HepG2 (cell line): ENCODE data around the gene PJA2. TPM values are rescaled to one million over a fixed set of nuclear protein-coding genes. Genes with fewer than 3 reads are reported as not detected.

Experiments
- ATAC-seq: fragments of 200-7000 bp; cut with Tn5 transposase; 3 replicates; pipeline ENCODE4 v1.9.1; 2020; ENCODE audit warnings: mild to moderate bottlenecking, moderate library complexity
- BruUV-seq: library from RNA; stranded (reverse); fragments of 400-500 nt; replicated peaks from 2 replicates; lab custom pipeline; 2021; lab: Mats Ljungman, UMichigan
- CTCF ChIA-PET: fragments of 300-600 bp; formaldehyde crosslinking; extraction: SDS; loops from one replicate; lab custom pipeline; 2021; ENCODE audit warnings: low total read pairs, inconsistent platforms, low intra/inter-chr PET ratio; lab: Yijun Ruan, JAX
- POLR2A ChIA-PET: fragments of 350-600 bp; sonication (Branson Sonifier 250); formaldehyde crosslinking; loops from one replicate; lab custom pipeline; 2020; ENCODE audit warnings: antibody characterized with exemption, inconsistent platforms; lab: Yijun Ruan, JAX
- DNase-seq: peaks from one replicate; pipeline ENCODE4 v3.0.0-alpha.2; 2015; ENCODE audit warnings: low spot score
- FAIRE-seq: peaks from 3 replicates; lab custom pipeline; 2011; peaks lifted over from hg19 to GRCh38; lab: Jason Lieb, UNC
- H2AFZ ChIP-seq: one replicate; pipeline ENCODE4 v1.6.1; 2011; ENCODE audit warnings: low read length, inconsistent platforms
- H3K27ac ChIP-seq: fragments of 300-600 bp; 3 replicates; pipeline ENCODE4 v1.8.0; 2011; ENCODE audit warnings: mixed run types, mild to moderate bottlenecking, mixed read lengths, low read length, inconsistent platforms; ENCODE audit not compliant: insufficient read depth; ENCODE audit errors: extremely low read length
- H3K27me3 ChIP-seq, 2 experiments: fragments of 200-600 bp in 1 of 2; 2 replicates in 1 of 2; 3 replicates in 1 of 2; pipeline versions ENCODE4 v1.6.0 to v1.8.0; 2011; ENCODE audit warnings: low read length in 2 of 2, mild to moderate bottlenecking in 2 of 2, moderate library complexity in 2 of 2, inconsistent platforms in 1 of 2; ENCODE audit not compliant: insufficient read depth in 2 of 2, control insufficient read depth in 1 of 2
- H3K36me3 ChIP-seq, 2 experiments: fragments of 200-600 bp in 1 of 2; replicated peaks in 1 of 2; 2 replicates in 1 of 2; 3 replicates in 1 of 2; pipeline versions ENCODE4 v1.5.1 to v1.8.0; 2011; ENCODE audit warnings: low read length in 2 of 2, inconsistent platforms in 1 of 2; ENCODE audit not compliant: insufficient read depth in 2 of 2, control insufficient read depth in 1 of 2
- H3K4me1 ChIP-seq: 2 replicates; pipeline ENCODE4 v1.5.1; 2012; ENCODE audit warnings: low read length, inconsistent platforms; ENCODE audit not compliant: insufficient read depth
- H3K4me2 ChIP-seq: 2 replicates; pipeline ENCODE4 v1.6.0; 2011; ENCODE audit warnings: low read depth, low read length, inconsistent platforms
- H3K4me3 ChIP-seq, 3 experiments: fragments of 200-600 bp in 1 of 3; sonication (generic), shearing (Covaris generic) in 1 of 3; replicated peaks in 1 of 3; 2 replicates each; pipeline ENCODE4 v1.5.1; 2011 to 2016; ENCODE audit warnings: low read length in 3 of 3, inconsistent platforms in 2 of 3, low read depth in 2 of 3, mild to moderate bottlenecking in 2 of 3, control low read depth in 1 of 3, mixed read lengths in 1 of 3; ENCODE audit not compliant: insufficient read depth in 1 of 3
- H3K79me2 ChIP-seq: one replicate; pipeline ENCODE4 v1.6.1; 2011; ENCODE audit warnings: low read length, inconsistent platforms; ENCODE audit not compliant: insufficient read depth
- H3K9ac ChIP-seq: 2 replicates; pipeline ENCODE4 v1.6.0; 2011; ENCODE audit warnings: mild to moderate bottlenecking, low read depth, low read length, inconsistent platforms; ENCODE audit not compliant: insufficient read depth
- H3K9me3 ChIP-seq: 2 replicates; pipeline ENCODE4 v1.5.1; 2012; ENCODE audit warnings: mild to moderate bottlenecking, low read length
- H4K20me1 ChIP-seq: 2 replicates; pipeline ENCODE4 v1.6.0; 2011; ENCODE audit warnings: inconsistent platforms, mild to moderate bottlenecking, low read length, moderate library complexity; ENCODE audit not compliant: insufficient read depth
- ATF3 ChIP-seq: sonication (generic); formaldehyde crosslinking; IDR thresholded peaks from 2 replicates; pipeline ENCODE4 v1.4.0; 2020; ENCODE audit warnings: missing genetic modification reagents
- ATF7-NPFF ChIP-seq: sonication (generic); formaldehyde crosslinking; IDR thresholded peaks from 2 replicates; pipeline ENCODE4 v1.8.1; 2023; ENCODE audit warnings: mild to moderate bottlenecking, low read depth, missing genetic modification reagents, moderate library complexity
- BHLHE40 ChIP-seq: IDR thresholded peaks from 2 replicates; pipeline ENCODE4 v1.6.1; 2011; ENCODE audit warnings: low read length, improper control_type of control experiment
- E2F1 ChIP-seq: sonication (generic); formaldehyde crosslinking; IDR thresholded peaks from 2 replicates; pipeline ENCODE4 v1.5.0; 2020; ENCODE audit warnings: missing genetic modification reagents
- GLI4 ChIP-seq: sonication (generic); formaldehyde crosslinking; IDR thresholded peaks from 2 replicates; pipeline ENCODE4 v1.5.1; 2020; ENCODE audit warnings: missing genetic modification reagents, mild to moderate bottlenecking, moderate library complexity, borderline replicate concordance
- JARID2 ChIP-seq: sonication (generic); formaldehyde crosslinking; IDR thresholded peaks from 2 replicates; pipeline ENCODE4 v1.8.1; 2023; ENCODE audit warnings: missing genetic modification reagents, inconsistent platforms; ENCODE audit not compliant: insufficient replicate concordance
- KLF13 ChIP-seq: sonication (generic); formaldehyde crosslinking; IDR thresholded peaks from 2 replicates; pipeline ENCODE4 v1.4.0; 2020; ENCODE audit warnings: mild to moderate bottlenecking, missing genetic modification reagents
- MAFK ChIP-seq, 2 experiments: IDR thresholded peaks in 1 of 2; conservative IDR thresholded peaks in 1 of 2; 2 replicates each; pipeline ENCODE4 v1.6.1; 2011; ENCODE audit warnings: improper control_type of control experiment in 2 of 2, low read length in 2 of 2
- RORA ChIP-seq: sonication (generic); formaldehyde crosslinking; IDR thresholded peaks from 2 replicates; pipeline ENCODE4 v1.5.0; 2020; ENCODE audit warnings: mild to moderate bottlenecking, missing genetic modification reagents, moderate library complexity
- SRY ChIP-seq: sonication (generic); formaldehyde crosslinking; IDR thresholded peaks from 2 replicates; pipeline ENCODE4 v1.8.0; 2022; ENCODE audit warnings: mild to moderate bottlenecking, missing genetic modification reagents
- UBTF ChIP-seq: sonication (generic); formaldehyde crosslinking; IDR thresholded peaks from 2 replicates; pipeline ENCODE4 v1.4.0; 2020; ENCODE audit warnings: mild to moderate bottlenecking, missing genetic modification reagents
- ZNF549 ChIP-seq: sonication (generic); formaldehyde crosslinking; IDR thresholded peaks from 2 replicates; pipeline ENCODE4 v1.5.0; 2020; ENCODE audit warnings: missing genetic modification reagents
- WGBS: methylation state at CpG from one replicate; pipeline ENCODE4 v1.1.6; 2017; ENCODE audit warnings: low lambda C conversion rate; 5-methylcytosine and 5-hydroxymethylcytosine counted together
- in situ Hi-C: cut with HindIII; loops from 2 replicates; pipeline ENCODE4 v1.10.0; 2017; ENCODE audit warnings: low pct_unique_long_range_greater_than_20kb; ENCODE audit not compliant: extremely low pct_ligation_motif_present
- intact Hi-C: fragments of 100-400 bp; cut with micrococcal nuclease; formaldehyde crosslinking; loops from one replicate; pipeline ENCODE4 v1.10.0; 2022; ENCODE audit not compliant: unreplicated experiment
- polyA plus RNA-seq, 8 experiments: library from polyadenylated mRNA; depleted of rRNA in 3 of 8; stranded (reverse) in 7 of 8; unstranded in 1 of 8; fragments of >200 nt; fragmentation: Illumina TruSeq in 4 of 8; extraction: Trizol in 4 of 8; gene quantifications; 2 replicates each; pipeline versions ENCODE4 v1.2.1 to v1.2.3, GENCODE V29; 2011 to 2016; ENCODE audit warnings: low read depth in 4 of 8, missing spikeins in 1 of 8, mixed read lengths in 1 of 8; ENCODE audit not compliant: insufficient read depth in 1 of 8
- total RNA-seq, 5 experiments: library from RNA; depleted of rRNA; stranded (reverse); fragments of >200 nt; fragmentation: Illumina TruSeq; extraction: Trizol; gene quantifications; 2 replicates each; pipeline ENCODE4 v1.2.3, GENCODE V29; 2016; ENCODE audit warnings: low read depth in 1 of 5

Gene PJA2
- total and polyA plus RNA-seq, 2 of the 13 experiments (the other 11 are each of a cell fraction or from before 2014, with no cell fraction given) = 39.4 to 41.4 TPM

GRCh38 chr5:109351988-109352864 lies 57.5 kb downstream of the PJA2 start:
- Histone ChIP-seq H3K27me3 (no peaks in the 10 kb centered on the region), H3K4me1 (no peaks in the 10 kb centered on the region), H4K20me1 (peaks cover 3% of the 10 kb centered on the region; the same call in 1 of the 2 replicates), H3K4me2 (no peak overlapping the region), H3K36me3 (peaks cover 7 to 43% of the 10 kb centered on the region in 2 experiments; a peak in 4 of 5 replicates)
- ATAC-seq = no peak
- intact Hi-C loops = no loop called here
- CTCF ChIA-PET = no interaction called here
- TF ChIP-seq RORA (CRISPR knock-in tag) (no peak), MAFK (conservative IDR thresholded peaks at IDR 0.05 in 1 of 2, IDR thresholded peaks at IDR 0.05 in 1 of 2; ENCODE audit: low read length in 2 of 2) (peak in 1 of 2 experiments; percentile 41; a peak in 1 of 4 replicates)
- TF ChIP-seq, all 625 proteins: peak for 1
- no peaks in the 10 kb centered on the region for H3K79me2 ChIP-seq
- DNase-seq = no peak
- POLR2A ChIA-PET = no interaction called here
- in situ Hi-C loops = no loop called here
- WGBS = 95% methylated on average over 2 of the region's 2 CpGs
- FAIRE-seq = no peak
- no peak overlapping the region for H3K9ac ChIP-seq
- H3K4me3 ChIP-seq = no peak overlapping the region
- H2AFZ ChIP-seq = no peak overlapping the region
- H3K27ac ChIP-seq = no peak overlapping the region
- no TSS peak for BruUV-seq
- H3K9me3 ChIP-seq = no peaks in the 10 kb centered on the region

- intact Hi-C loops = no loop called here
- no peak overlapping the region for H3K4me3 ChIP-seq
- no peaks in the 10 kb centered on the region for H3K9me3 ChIP-seq
- DNase-seq (no peak), FAIRE-seq (no peak), ATAC-seq (no peak)
- H4K20me1 ChIP-seq = peaks cover 3% of the 10 kb centered on the region; the same call in 1 of the 2 replicates
- H3K36me3 ChIP-seq = peaks cover 8 to 51% of the 10 kb centered on the region in 2 experiments
- no peak overlapping the region for H3K9ac ChIP-seq
- in situ Hi-C loops = no loop called here
- ChIA-PET POLR2A (no interaction called here), CTCF (no interaction called here)
- BruUV-seq = TSS peak; percentile 37
- no peak overlapping the region for H3K27ac ChIP-seq
- WGBS = 96% methylated on average over 5 of the region's 5 CpGs
- no peak overlapping the region for H3K4me2 ChIP-seq
- H3K79me2 ChIP-seq = no peaks in the 10 kb centered on the region
- no peaks in the 10 kb centered on the region for H3K27me3 ChIP-seq
- no peak overlapping the region for H2AFZ ChIP-seq
- no peaks in the 10 kb centered on the region for H3K4me1 ChIP-seq
- TF ChIP-seq KLF13 (CRISPR knock-in tag) (no peak), ATF7-NPFF (CRISPR knock-in tag) (no peak), BHLHE40 (no peak), ZNF549 (CRISPR knock-in tag) (no peak), UBTF (CRISPR knock-in tag) (no peak), SRY (CRISPR knock-in tag) (no peak), ATF3 (CRISPR knock-in tag) (no peak), E2F1 (CRISPR knock-in tag) (no peak), JARID2 (CRISPR knock-in tag) (no peak), GLI4 (CRISPR knock-in tag) (no peak)
Measured at GRCh38 chr5:109350537-109351270, 59.1 kb downstream of the PJA2 start.
